H1 (cell line): ENCODE results near the gene PPP1R9A. TPM values are rescaled to one million over a fixed set of nuclear protein-coding genes. Genes with fewer than 3 reads are reported as not detected.

Experiments
- CTCF ChIA-PET: fragments of 300-600 bp; sonication (Branson Sonifier 250); formaldehyde crosslinking; loops from one replicate; lab custom pipeline; 2021; ENCODE audit not compliant: partially characterized antibody; lab: Charles Lee
- POLR2A ChIA-PET: fragments of 300-600 bp; sonication (Branson Sonifier 250); formaldehyde crosslinking; loops from one replicate; lab custom pipeline; 2021; ENCODE audit warnings: inconsistent platforms; ENCODE audit not compliant: partially characterized antibody; lab: Charles Lee
- DNase-seq, 2 experiments: peaks; one replicate each; pipeline versions ENCODE4 v3.0.0 to v3.0.0-alpha.2; 2010 to 2022; ENCODE audit warnings: low spot score in 2 of 2, low read depth in 1 of 2, mixed read lengths in 1 of 2
- FAIRE-seq: peaks from 2 replicates; lab custom pipeline; 2011; peaks lifted over from hg19 to GRCh38; lab: Jason Lieb, UNC
- H2AFZ ChIP-seq: 2 replicates; pipeline ENCODE4 v1.8.1; 2012; ENCODE audit warnings: low read length, inconsistent platforms
- H2AK5ac ChIP-seq: 2 replicates; pipeline ENCODE4 v1.6.1; 2013; ENCODE audit warnings: low read depth, low read length
- H2BK120ac ChIP-seq: replicated peaks from 2 replicates; pipeline ENCODE3; 2013; ENCODE audit warnings: low read depth, low read length, inconsistent platforms
- H2BK12ac ChIP-seq: 2 replicates; pipeline ENCODE4 v1.6.1; 2013; ENCODE audit warnings: low read depth, low read length
- H2BK15ac ChIP-seq: 2 replicates; pipeline ENCODE4 v1.6.1; 2013; ENCODE audit warnings: low read length
- H2BK20ac ChIP-seq: 2 replicates; pipeline ENCODE4 v1.6.1; 2013; ENCODE audit warnings: low read length
- H2BK5ac ChIP-seq: 2 replicates; pipeline ENCODE4 v1.6.1; 2013; ENCODE audit warnings: low read depth, low read length
- H3K14ac ChIP-seq: 2 replicates; pipeline ENCODE4 v1.6.1; 2013; ENCODE audit warnings: inconsistent platforms; ENCODE audit not compliant: insufficient read length
- H3K18ac ChIP-seq: 2 replicates; pipeline ENCODE4 v1.6.1; 2013; ENCODE audit warnings: low read length; ENCODE audit errors: extremely low read depth
- H3K23ac ChIP-seq: 2 replicates; pipeline ENCODE4 v1.6.1; 2013; ENCODE audit warnings: inconsistent platforms; ENCODE audit not compliant: insufficient read length
- H3K23me2 ChIP-seq: 2 replicates; pipeline ENCODE4 v1.6.1; 2013; ENCODE audit warnings: low read depth, low read length
- H3K27ac ChIP-seq: 2 replicates; pipeline ENCODE4 v1.6.1; 2011; ENCODE audit warnings: low read depth, low read length, inconsistent platforms
- H3K27me3 ChIP-seq, 4 experiments: replicated peaks in 1 of 4; 1 replicate in 1 of 4; 2 replicates in 3 of 4; pipeline versions ENCODE4 v1.6.1 to v1.8.1; 2011 to 2013; ENCODE audit warnings: low read length in 3 of 4, mild to moderate bottlenecking in 3 of 4, inconsistent platforms in 2 of 4, mixed read lengths in 2 of 4, moderate library complexity in 1 of 4; ENCODE audit not compliant: control insufficient read depth in 3 of 4, insufficient read depth in 3 of 4; ENCODE audit errors: extremely low read depth in 1 of 4
- H3K36me3 ChIP-seq, 4 experiments: 2 replicates each; pipeline versions ENCODE4 v1.6.1 to v1.8.1; 2011 to 2013; ENCODE audit warnings: mild to moderate bottlenecking in 4 of 4, low read length in 3 of 4, moderate library complexity in 2 of 4, control low read depth in 1 of 4, inconsistent platforms in 1 of 4; ENCODE audit not compliant: insufficient read depth in 4 of 4, control insufficient read depth in 2 of 4
- H3K4ac ChIP-seq: replicated peaks from 2 replicates; pipeline ENCODE3; 2013; ENCODE audit warnings: low read length, low read depth, mixed read lengths, inconsistent platforms; ENCODE audit not compliant: insufficient read length
- H3K4me1 ChIP-seq, 4 experiments: replicated peaks in 1 of 4; 1 replicate in 1 of 4; 2 replicates in 3 of 4; pipeline versions ENCODE4 v1.6.1 to v1.8.1; 2011 to 2013; ENCODE audit warnings: low read length in 3 of 4, inconsistent platforms in 2 of 4, mixed read lengths in 1 of 4; ENCODE audit not compliant: insufficient read depth in 4 of 4, control insufficient read depth in 3 of 4
- H3K4me2 ChIP-seq, 2 experiments: 2 replicates each; pipeline versions ENCODE4 v1.6.1 to v1.8.1; 2011 to 2013; ENCODE audit warnings: low read depth in 2 of 2, low read length in 2 of 2, control low read depth in 1 of 2, inconsistent platforms in 1 of 2, mild to moderate bottlenecking in 1 of 2; ENCODE audit not compliant: insufficient read depth in 1 of 2
- H3K4me3 ChIP-seq, 4 experiments: fragments of 200-600, 300-600 bp in 1 of 4; sonication (generic), shearing (Covaris generic), sonication (Bioruptor Twin) in 1 of 4; 2 replicates each; pipeline versions ENCODE4 v1.5.1 to v1.8.1; 2011 to 2016; ENCODE audit warnings: low read length in 4 of 4, low read depth in 3 of 4, control low read depth in 2 of 4, inconsistent platforms in 2 of 4, mild to moderate bottlenecking in 2 of 4, mixed read lengths in 1 of 4, moderate library complexity in 1 of 4; ENCODE audit not compliant: insufficient read depth in 2 of 4; ENCODE audit errors: extremely low read depth in 1 of 4
- H3K56ac ChIP-seq: replicated peaks from 2 replicates; pipeline ENCODE3; 2013; ENCODE audit warnings: low read depth, mild to moderate bottlenecking, mixed read lengths, low read length, inconsistent platforms; ENCODE audit not compliant: insufficient read length
- H3K79me1 ChIP-seq: 2 replicates; pipeline ENCODE4 v1.6.1; 2013; ENCODE audit warnings: low read depth, low read length, control low read depth
- H3K79me2 ChIP-seq, 2 experiments: 2 replicates each; pipeline versions ENCODE4 v1.6.1 to v1.8.1; 2012 to 2013; ENCODE audit warnings: low read length in 2 of 2, mild to moderate bottlenecking in 2 of 2, inconsistent platforms in 1 of 2; ENCODE audit not compliant: insufficient read depth in 2 of 2, control insufficient read depth in 1 of 2
- H3K9ac ChIP-seq, 4 experiments: replicated peaks in 1 of 4; 1 replicate in 1 of 4; 2 replicates in 3 of 4; pipeline versions ENCODE4 v1.6.1 to v1.8.1; 2011 to 2013; ENCODE audit warnings: low read depth in 3 of 4, low read length in 3 of 4, control low read depth in 2 of 4, mild to moderate bottlenecking in 2 of 4, moderate library complexity in 2 of 4, inconsistent platforms in 1 of 4; ENCODE audit errors: extremely low read depth in 1 of 4
- H3K9me3 ChIP-seq, 2 experiments: 2 replicates each; pipeline versions ENCODE4 v1.6.1 to v1.8.1; 2012 to 2013; ENCODE audit warnings: mild to moderate bottlenecking in 2 of 2, moderate library complexity in 2 of 2, control low read depth in 1 of 2, inconsistent platforms in 1 of 2, low read depth in 1 of 2, low read length in 1 of 2, mixed read lengths in 1 of 2; ENCODE audit not compliant: insufficient read depth in 2 of 2
- H4K20me1 ChIP-seq, 2 experiments: replicated peaks in 1 of 2; 2 replicates each; pipeline versions ENCODE3 to v1.8.1; 2011 to 2013; ENCODE audit warnings: inconsistent platforms in 2 of 2, low read length in 2 of 2, mild to moderate bottlenecking in 1 of 2; ENCODE audit not compliant: insufficient read depth in 2 of 2, control insufficient read depth in 1 of 2
- H4K5ac ChIP-seq: 2 replicates; pipeline ENCODE4 v1.6.1; 2013; ENCODE audit warnings: low read length, low read depth, mixed read lengths, inconsistent platforms; ENCODE audit not compliant: insufficient read length
- H4K8ac ChIP-seq: 2 replicates; pipeline ENCODE4 v1.8.0; 2013; ENCODE audit warnings: mild to moderate bottlenecking, moderate library complexity, low read length, inconsistent platforms; ENCODE audit not compliant: insufficient read depth; ENCODE audit errors: extremely low read depth
- H4K91ac ChIP-seq: replicated peaks from 2 replicates; pipeline ENCODE3; 2013; ENCODE audit warnings: low read length, mixed read lengths, inconsistent platforms; ENCODE audit not compliant: insufficient read length
- CBX8 ChIP-seq: fragments of 300-800, 300-1000 bp; sonication (generic); IDR thresholded peaks from 2 replicates; pipeline ENCODE4 v1.7.1; 2016; ENCODE audit warnings: low read depth, low read length, borderline replicate concordance
- FOSL1 ChIP-seq: IDR thresholded peaks from 2 replicates; pipeline ENCODE4 v1.6.1; 2011; ENCODE audit warnings: mild to moderate bottlenecking, low read depth, low read length, moderate library complexity; ENCODE audit not compliant: insufficient read depth
- GTF2F1 ChIP-seq: IDR thresholded peaks from 2 replicates; pipeline ENCODE4 v1.6.1; 2012; ENCODE audit warnings: low read depth, low read length, improper control_type of control experiment, borderline replicate concordance
- HDAC6 ChIP-seq: IDR thresholded peaks from one replicate; pipeline ENCODE4 v1.7.1; 2012; ENCODE audit warnings: low read depth, mild to moderate bottlenecking, inconsistent platforms, low read length, moderate library complexity
- JUN ChIP-seq: IDR thresholded peaks from 2 replicates; pipeline ENCODE4 v1.6.1; 2011; ENCODE audit warnings: low read depth, mild to moderate bottlenecking, improper control_type of control experiment, low read length
- MAFK ChIP-seq: IDR thresholded peaks from 2 replicates; pipeline ENCODE4 v1.6.1; 2012; ENCODE audit warnings: low read depth, mild to moderate bottlenecking, improper control_type of control experiment, low read length
- PHF8 ChIP-seq: fragments of 200-600 bp; sonication (generic); conservative IDR thresholded peaks from 2 replicates; pipeline ENCODE4 v1.7.1; 2012; ENCODE audit warnings: low read depth, mild to moderate bottlenecking, inconsistent platforms, low read length, moderate library complexity
- SIN3A ChIP-seq, 2 experiments: IDR thresholded peaks in 1 of 2; conservative IDR thresholded peaks in 1 of 2; 2 replicates each; pipeline ENCODE4 v1.6.1; 2011 to 2012; ENCODE audit warnings: low read length in 2 of 2, improper control_type of control experiment in 1 of 2, low read depth in 1 of 2, mild to moderate bottlenecking in 1 of 2
- SIRT6 ChIP-seq: IDR thresholded peaks from one replicate; pipeline ENCODE4 v1.7.1; 2012; ENCODE audit warnings: low read length, inconsistent platforms
- SP2 ChIP-seq: IDR thresholded peaks from 2 replicates; pipeline ENCODE4 v1.6.1; 2012; ENCODE audit warnings: mild to moderate bottlenecking, low read length, inconsistent platforms
- SP4 ChIP-seq: IDR thresholded peaks from 2 replicates; pipeline ENCODE4 v1.6.1; 2012; ENCODE audit warnings: low read length, inconsistent platforms
- WGBS, 2 experiments: shearing (Covaris generic) in 1 of 2; methylation state at CpG; one replicate each; pipeline versions ENCODE4 v1.1.6 to v1.1.7; 2013 to 2015; ENCODE audit warnings: low lambda C conversion rate in 2 of 2, mixed read lengths in 2 of 2, inconsistent platforms in 1 of 2, low coverage in 1 of 2, missing lambda C conversion rate in 1 of 2; ENCODE audit not compliant: insufficient replicate concordance in 2 of 2, insufficient coverage in 1 of 2, insufficient read length in 1 of 2; ENCODE audit errors: extremely low coverage in 1 of 2, missing lambda C conversion rate in 1 of 2; 5-methylcytosine and 5-hydroxymethylcytosine counted together
- polyA plus RNA-seq, 7 experiments: library from polyadenylated mRNA; depleted of rRNA in 3 of 7; stranded (reverse) in 5 of 7; unstranded in 2 of 7; fragments of >200 nt in 5 of 7; fragments of 200-250 nt in 2 of 7; gene quantifications; 1 replicate in 5 of 7; 2 replicates in 1 of 7; 4 replicates in 1 of 7; pipeline versions ENCODE4 v1.2.1 to v1.2.3, GENCODE V29; 2011 to 2013; ENCODE audit warnings: missing spikeins in 2 of 7, mixed read lengths in 2 of 7
- total RNA-seq: library from RNA; stranded (reverse); fragmentation: NEBNext Ultra II Directional; extraction: Animal tissue kit (Norgen Biotek cat#: 25700); gene quantifications from 2 replicates; pipeline ENCODE4 v1.2.1, GENCODE V29; 2021
- TF ChIP-seq, protein P1 (sequence below): IDR thresholded peaks from 2 replicates; pipeline ENCODE4 v1.6.1; 2011; ENCODE audit warnings: low read depth, mild to moderate bottlenecking, low read length; ENCODE audit not compliant: insufficient read depth
- TF ChIP-seq, protein P2 (sequence below): IDR thresholded peaks from 2 replicates; pipeline ENCODE4 v1.6.1; 2011; ENCODE audit warnings: low read length, improper control_type of control experiment

PPP1R9A gene
- total and polyA plus RNA-seq, 2 of the 8 experiments (the other 6 are each of a cell fraction or from before 2014, with no cell fraction given): 3.0 to 20.3 TPM

DNA sequence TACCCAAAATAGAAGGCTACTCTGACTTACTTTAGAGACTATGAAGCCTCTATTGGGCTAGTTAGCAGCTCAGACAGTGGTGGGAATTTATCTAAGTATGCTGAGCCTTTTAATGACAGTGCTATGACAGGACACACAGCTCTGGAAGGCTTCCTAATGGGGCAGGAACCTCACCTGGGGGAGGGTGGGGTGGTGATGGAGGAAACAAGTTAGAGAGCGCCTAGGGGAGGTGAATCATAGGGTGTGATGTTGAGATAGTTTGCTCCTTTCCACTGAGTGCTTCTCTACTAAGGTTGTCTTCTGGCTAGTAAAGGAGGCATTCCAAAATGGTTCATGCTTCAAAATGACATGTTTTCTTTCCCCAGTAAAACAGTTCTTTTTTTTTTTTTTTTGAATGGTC is 42.1 kb downstream of the PPP1R9A start:
- H2AK5ac ChIP-seq: no peak overlapping the region
- peaks cover 2% of the 10 kb centered on the region for H3K79me1 ChIP-seq
- 0 out of 2 replicates have a peak overlapping the region, but pooled peaks have one; percentile 21 for H2BK20ac ChIP-seq
- ChIA-PET CTCF (no interaction called here), POLR2A (no interaction called here)
- H3K4me3 ChIP-seq: no peak overlapping the region
- no peak overlapping the region for H3K4ac ChIP-seq
- FAIRE-seq: no peak
- no peak overlapping the region for H3K23ac ChIP-seq
- no peak overlapping the region for H3K18ac ChIP-seq
- no peak overlapping the region for H3K9ac ChIP-seq
- H4K5ac ChIP-seq: no peak overlapping the region
- H3K4me2 ChIP-seq: no peak overlapping the region
- H4K91ac ChIP-seq: no peak overlapping the region
- H2BK120ac ChIP-seq: no peak overlapping the region
- H3K4me1 ChIP-seq: peaks cover 0 to 2% (median 0%) of the 10 kb centered on the region in 4 experiments; a peak in 2 of 7 replicates
- no peaks in the 10 kb centered on the region for H4K20me1 ChIP-seq
- DNase-seq: no peak
- no peak overlapping the region for H2BK15ac ChIP-seq
- no peak overlapping the region for H3K27ac ChIP-seq
- H3K14ac ChIP-seq: no peak overlapping the region
- no peak overlapping the region for H4K8ac ChIP-seq
- H3K79me2 ChIP-seq: peaks cover 0 to 30% of the 10 kb centered on the region in 2 experiments; a peak in 2 of 4 replicates
- H2BK5ac ChIP-seq: no peak overlapping the region
- H2BK12ac ChIP-seq: no peak overlapping the region
- TF ChIP-seq, protein P1, sequence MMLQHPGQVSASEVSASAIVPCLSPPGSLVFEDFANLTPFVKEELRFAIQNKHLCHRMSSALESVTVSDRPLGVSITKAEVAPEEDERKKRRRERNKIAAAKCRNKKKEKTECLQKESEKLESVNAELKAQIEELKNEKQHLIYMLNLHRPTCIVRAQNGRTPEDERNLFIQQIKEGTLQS: no peak
- no peak for TF ChIP-seq HDAC6
- no peak for TF ChIP-seq PHF8
- no peak for TF ChIP-seq SIN3A (conservative IDR thresholded peaks at IDR 0.05 in 1 of 2, IDR thresholded peaks at IDR 0.05 in 1 of 2; ENCODE audit: low read depth in 1 of 2, low read length in 2 of 2)
- no peak for TF ChIP-seq SP4
- TF ChIP-seq JUN: no peak
- TF ChIP-seq SIRT6: no peak
- TF ChIP-seq, protein P2, sequence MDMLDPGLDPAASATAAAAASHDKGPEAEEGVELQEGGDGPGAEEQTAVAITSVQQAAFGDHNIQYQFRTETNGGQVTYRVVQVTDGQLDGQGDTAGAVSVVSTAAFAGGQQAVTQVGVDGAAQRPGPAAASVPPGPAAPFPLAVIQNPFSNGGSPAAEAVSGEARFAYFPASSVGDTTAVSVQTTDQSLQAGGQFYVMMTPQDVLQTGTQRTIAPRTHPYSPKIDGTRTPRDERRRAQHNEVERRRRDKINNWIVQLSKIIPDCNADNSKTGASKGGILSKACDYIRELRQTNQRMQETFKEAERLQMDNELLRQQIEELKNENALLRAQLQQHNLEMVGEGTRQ: no peak
- TF ChIP-seq CBX8: no peak
- no peak for TF ChIP-seq MAFK
- no peak for TF ChIP-seq FOSL1
- no peak for TF ChIP-seq SP2
- no peak for TF ChIP-seq GTF2F1
- WGBS, 2 experiments: 100% methylated on average over 1 of the region's 1 CpG; no CpG with 5 or more reads in 1 of the 2 experiments
- H3K23me2 ChIP-seq: no peaks in the 10 kb centered on the region
- H3K27me3 ChIP-seq: no peaks in the 10 kb centered on the region
- no peak overlapping the region for H2AFZ ChIP-seq
- no peak overlapping the region for H3K56ac ChIP-seq
- no peaks in the 10 kb centered on the region for H3K36me3 ChIP-seq
- no peaks in the 10 kb centered on the region for H3K9me3 ChIP-seq
